Endothelial cell (in vitro differentiated cells): ENCODE measurements around the gene ST8SIA1. TPM values are rescaled to one million over a fixed set of nuclear protein-coding genes. Genes with fewer than 3 reads are reported as not detected.

ENCODE experiments used
- DNase-seq: peaks from one replicate; pipeline ENCODE4 v3.0.0; 2021; ENCODE audit warnings: low spot score
- H3K27ac Mint-ChIP-seq: one replicate; pipeline ENCODE4 v1.8.0; 2021; ENCODE audit warnings: mixed read lengths, inconsistent platforms; ENCODE audit not compliant: unreplicated experiment
- H3K27me3 Mint-ChIP-seq: one replicate; pipeline ENCODE4 v1.8.0; 2021; ENCODE audit warnings: mild to moderate bottlenecking, moderate library complexity, mixed read lengths, inconsistent platforms; ENCODE audit not compliant: unreplicated experiment
- H3K36me3 Mint-ChIP-seq: one replicate; pipeline ENCODE4 v1.8.0; 2021; ENCODE audit warnings: mild to moderate bottlenecking, low read depth, mixed read lengths, inconsistent platforms; ENCODE audit not compliant: unreplicated experiment
- H3K4me1 Mint-ChIP-seq: one replicate; pipeline ENCODE4 v1.8.0; 2021; ENCODE audit warnings: mild to moderate bottlenecking, mixed read lengths, inconsistent platforms; ENCODE audit not compliant: unreplicated experiment
- H3K4me3 Mint-ChIP-seq: one replicate; pipeline ENCODE4 v1.8.0; 2021; ENCODE audit warnings: mild to moderate bottlenecking, mixed read lengths, inconsistent platforms; ENCODE audit not compliant: unreplicated experiment
- H3K9me3 Mint-ChIP-seq: one replicate; pipeline ENCODE4 v1.8.0; 2021; ENCODE audit warnings: mixed read lengths, inconsistent platforms; ENCODE audit not compliant: unreplicated experiment
- CTCF ChIP-seq: fragments of 200-600 bp; sonication (generic); IDR thresholded peaks from one replicate; pipeline ENCODE4 v1.5.0; 2021; ENCODE audit warnings: antibody characterized with exemption; ENCODE audit not compliant: unreplicated experiment
- total RNA-seq: library from RNA; stranded (reverse); fragmentation: NEBNext Ultra II Directional; extraction: Animal tissue kit (Norgen Biotek cat#: 25700); gene quantifications from one replicate; pipeline ENCODE4 v1.2.1, GENCODE V29; 2021; ENCODE audit not compliant: unreplicated experiment

ST8SIA1 gene
- total RNA-seq, 1 donor from 2014 or later, result 0.77 TPM

GRCh38 chr12:22257100-22257499, 77.4 kb downstream of the ST8SIA1 start:
- no peak for DNase-seq
- no peak for TF ChIP-seq CTCF
- Mint-ChIP-seq H3K36me3 (no peaks in the 10 kb centered on the region), H3K9me3 (no peaks in the 10 kb centered on the region), H3K4me3 (no peak overlapping the region), H3K27ac (no peak overlapping the region), H3K4me1 (no peaks in the 10 kb centered on the region), H3K27me3 (no peaks in the 10 kb centered on the region)

GRCh38 chr12:22256605-22257004, 77.9 kb downstream of the ST8SIA1 start:
- Mint-ChIP-seq H3K36me3 (no peaks in the 10 kb centered on the region), H3K4me3 (no peak overlapping the region), H3K27ac (no peak overlapping the region), H3K4me1 (no peaks in the 10 kb centered on the region), H3K9me3 (no peaks in the 10 kb centered on the region), H3K27me3 (no peaks in the 10 kb centered on the region)
- TF ChIP-seq CTCF, result no peak
- no peak for DNase-seq

- H3K4me3 Mint-ChIP-seq, result no peak overlapping the region
- no peaks in the 10 kb centered on the region for H3K9me3 Mint-ChIP-seq
- H3K4me1 Mint-ChIP-seq, result no peaks in the 10 kb centered on the region
- no peaks in the 10 kb centered on the region for H3K27me3 Mint-ChIP-seq
- no peak for TF ChIP-seq CTCF
- no peak overlapping the region for H3K27ac Mint-ChIP-seq
- no peaks in the 10 kb centered on the region for H3K36me3 Mint-ChIP-seq
- DNase-seq, result no peak
These were observed 78.5 kb downstream of the ST8SIA1 start for GRCh38 chr12:22256041-22256441.

- no peaks in the 10 kb centered on the region for H3K9me3 Mint-ChIP-seq
- no peak overlapping the region for H3K27ac Mint-ChIP-seq
- H3K27me3 Mint-ChIP-seq, result no peaks in the 10 kb centered on the region
- TF ChIP-seq CTCF, result no peak
- no peaks in the 10 kb centered on the region for H3K36me3 Mint-ChIP-seq
- no peak overlapping the region for H3K4me3 Mint-ChIP-seq
- H3K4me1 Mint-ChIP-seq, result no peaks in the 10 kb centered on the region
- no peak for DNase-seq
These were observed 79.4 kb downstream of the ST8SIA1 start for GRCh38 chr12:22255097-22255496.

GRCh38 chr12:22254478-22254877, 80.0 kb downstream of the ST8SIA1 start:
- H3K27ac Mint-ChIP-seq, result no peak overlapping the region
- no peak overlapping the region for H3K4me3 Mint-ChIP-seq
- no peaks in the 10 kb centered on the region for H3K4me1 Mint-ChIP-seq
- no peak for TF ChIP-seq CTCF
- no peaks in the 10 kb centered on the region for H3K36me3 Mint-ChIP-seq
- no peaks in the 10 kb centered on the region for H3K9me3 Mint-ChIP-seq
- no peaks in the 10 kb centered on the region for H3K27me3 Mint-ChIP-seq
- DNase-seq, result no peak
